ENCODE data around the gene EYA2. TPM values are rescaled to one million over a fixed set of nuclear protein-coding genes. Genes with fewer than 3 reads are reported as not detected.

EYA2 gene
- total and polyA plus RNA-seq, 2 donors (not counting 3 experiments of a cell fraction or from before 2014, with no cell fraction given), result not detected

- TF ChIP-seq MAX (IDR thresholded peaks at IDR 0.05; ENCODE audit: insufficient read depth, insufficient read length), result no peak
- TF ChIP-seq FOS (IDR thresholded peaks at IDR 0.05; ENCODE audit: borderline replicate concordance, insufficient read depth, low read length), result no peak
- no peak for TF ChIP-seq POLR2AphosphoS5 (IDR thresholded peaks at IDR 0.05; ENCODE audit: insufficient read depth, low read depth, low read length)
- TF ChIP-seq JUN (IDR thresholded peaks at IDR 0.05; ENCODE audit: borderline replicate concordance, insufficient read depth, insufficient read length, low read depth), result no peak
- TF ChIP-seq, protein P1, sequence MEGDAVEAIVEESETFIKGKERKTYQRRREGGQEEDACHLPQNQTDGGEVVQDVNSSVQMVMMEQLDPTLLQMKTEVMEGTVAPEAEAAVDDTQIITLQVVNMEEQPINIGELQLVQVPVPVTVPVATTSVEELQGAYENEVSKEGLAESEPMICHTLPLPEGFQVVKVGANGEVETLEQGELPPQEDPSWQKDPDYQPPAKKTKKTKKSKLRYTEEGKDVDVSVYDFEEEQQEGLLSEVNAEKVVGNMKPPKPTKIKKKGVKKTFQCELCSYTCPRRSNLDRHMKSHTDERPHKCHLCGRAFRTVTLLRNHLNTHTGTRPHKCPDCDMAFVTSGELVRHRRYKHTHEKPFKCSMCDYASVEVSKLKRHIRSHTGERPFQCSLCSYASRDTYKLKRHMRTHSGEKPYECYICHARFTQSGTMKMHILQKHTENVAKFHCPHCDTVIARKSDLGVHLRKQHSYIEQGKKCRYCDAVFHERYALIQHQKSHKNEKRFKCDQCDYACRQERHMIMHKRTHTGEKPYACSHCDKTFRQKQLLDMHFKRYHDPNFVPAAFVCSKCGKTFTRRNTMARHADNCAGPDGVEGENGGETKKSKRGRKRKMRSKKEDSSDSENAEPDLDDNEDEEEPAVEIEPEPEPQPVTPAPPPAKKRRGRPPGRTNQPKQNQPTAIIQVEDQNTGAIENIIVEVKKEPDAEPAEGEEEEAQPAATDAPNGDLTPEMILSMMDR (IDR thresholded peaks at IDR 0.05; ENCODE audit: extremely low read depth in 1 of 2, insufficient read depth in 1 of 2, low read depth in 1 of 2, low read length in 2 of 2), result no peak
- TF ChIP-seq POLR2A (IDR thresholded peaks at IDR 0.05; ENCODE audit: low read depth, low read length), result no peak
- no peak for TF ChIP-seq EZH2 (IDR thresholded peaks at IDR 0.05; ENCODE audit: borderline replicate concordance, low read depth, low read length, severe bottlenecking)
- no peak for TF ChIP-seq GATA2 (IDR thresholded peaks at IDR 0.05; ENCODE audit: insufficient read depth, insufficient read length, low read depth, low read length)
- TF ChIP-seq MYC (IDR thresholded peaks at IDR 0.05; ENCODE audit: low read depth, low read length), result no peak
- ChIA-PET POLR2A (no interaction called here), CTCF (no interaction called here)
- H3K79me2 ChIP-seq (ENCODE audit: control insufficient read depth, insufficient read depth, low read length), result no peaks in the 10 kb centered on the region
- no TSS peak for BruUV-seq (replicated peaks)
- DNase-seq (ENCODE audit: low read depth, low spot score) (no peak), FAIRE-seq (no peak)
- H3K27ac ChIP-seq (ENCODE audit: insufficient read depth, low read depth, low read length), result no peak overlapping the region
- H2AFZ ChIP-seq (ENCODE audit: low read depth, low read length), result no peak overlapping the region
- no peaks in the 10 kb centered on the region for H4K20me1 ChIP-seq (replicated peaks; ENCODE audit: control insufficient read depth, extremely low read depth, insufficient read depth, low read length)
- no peaks in the 10 kb centered on the region for H3K9me1 ChIP-seq (replicated peaks; ENCODE audit: control insufficient read depth, extremely low read depth, insufficient read depth, low read length)
- no peak overlapping the region for H3K4me3 ChIP-seq (replicated peaks in 1 of 3; ENCODE audit: insufficient read depth in 1 of 3, low read depth in 1 of 3, low read length in 3 of 3)
- intact Hi-C loops (cut with micrococcal nuclease), result no loop called here
- dilution Hi-C loops (cut with MboI; ENCODE audit: extremely low pct_ligation_motif_present, low sequenced_read_pairs), result no loop called here
- no peaks in the 10 kb centered on the region for H3K36me3 ChIP-seq (ENCODE audit: control insufficient read depth in 2 of 2, extremely low read depth in 1 of 2, insufficient read depth in 2 of 2, low read length in 2 of 2)
- H3K4me2 ChIP-seq (ENCODE audit: insufficient read depth, low read length), result no peak overlapping the region
- H3K9me3 ChIP-seq (replicated peaks; ENCODE audit: control insufficient read depth, insufficient read depth, low read length), result no peaks in the 10 kb centered on the region
- H3K9ac ChIP-seq (replicated peaks; ENCODE audit: extremely low read depth, insufficient read depth, low read length), result no peak overlapping the region
- H3K27me3 ChIP-seq (ENCODE audit: control insufficient read depth in 2 of 2, insufficient read depth in 2 of 2, low read length in 2 of 2), result no peaks in the 10 kb centered on the region
- H3K4me1 ChIP-seq (ENCODE audit: control insufficient read depth, extremely low read depth, insufficient read depth, low read length), result no peaks in the 10 kb centered on the region
Observed at GRCh38 chr20:46997187-46997586, 102.5 kb downstream of the EYA2 start.

All from endothelial cell of umbilical vein (primary cell).